ENCODE data around the gene PPP2R3A.

DNA sequence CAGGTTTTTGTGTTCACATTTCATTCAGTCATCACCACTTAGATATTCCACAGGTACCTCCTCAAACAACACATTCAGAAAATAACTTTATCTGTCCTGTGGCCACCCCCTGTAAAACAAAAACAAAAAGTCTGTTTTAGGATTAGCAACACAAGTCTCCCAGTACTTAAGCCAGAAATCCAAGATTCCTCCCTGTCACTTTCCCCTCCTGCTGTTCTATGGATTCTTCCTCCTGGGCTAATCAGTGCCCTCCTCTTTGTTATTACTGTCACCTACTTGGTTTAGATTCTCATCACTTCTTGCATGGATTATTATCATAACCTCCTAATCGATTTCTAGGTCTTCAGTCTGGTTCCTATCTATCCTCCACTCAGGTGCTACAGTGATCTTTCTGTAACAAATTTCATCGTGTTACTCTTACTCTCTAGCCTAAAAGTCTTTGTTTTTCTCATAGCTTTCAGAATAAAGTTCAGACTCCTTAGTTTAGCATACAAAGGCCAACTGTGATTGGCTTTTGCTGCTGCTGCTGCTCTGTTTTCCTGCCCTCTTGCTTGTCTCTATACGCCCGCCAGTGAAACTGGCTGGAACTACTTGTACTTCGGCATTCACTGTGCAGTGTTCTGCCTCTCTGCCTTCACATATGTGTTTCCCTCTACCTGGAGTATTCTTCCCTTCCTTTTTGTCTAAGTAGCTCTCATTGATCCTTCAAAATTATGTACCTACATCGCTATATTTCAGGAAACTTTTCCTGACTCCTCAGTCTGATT lies 32.2 kb downstream of the PPP2R3A start:
- TF ChIP-seq, protein P1, sequence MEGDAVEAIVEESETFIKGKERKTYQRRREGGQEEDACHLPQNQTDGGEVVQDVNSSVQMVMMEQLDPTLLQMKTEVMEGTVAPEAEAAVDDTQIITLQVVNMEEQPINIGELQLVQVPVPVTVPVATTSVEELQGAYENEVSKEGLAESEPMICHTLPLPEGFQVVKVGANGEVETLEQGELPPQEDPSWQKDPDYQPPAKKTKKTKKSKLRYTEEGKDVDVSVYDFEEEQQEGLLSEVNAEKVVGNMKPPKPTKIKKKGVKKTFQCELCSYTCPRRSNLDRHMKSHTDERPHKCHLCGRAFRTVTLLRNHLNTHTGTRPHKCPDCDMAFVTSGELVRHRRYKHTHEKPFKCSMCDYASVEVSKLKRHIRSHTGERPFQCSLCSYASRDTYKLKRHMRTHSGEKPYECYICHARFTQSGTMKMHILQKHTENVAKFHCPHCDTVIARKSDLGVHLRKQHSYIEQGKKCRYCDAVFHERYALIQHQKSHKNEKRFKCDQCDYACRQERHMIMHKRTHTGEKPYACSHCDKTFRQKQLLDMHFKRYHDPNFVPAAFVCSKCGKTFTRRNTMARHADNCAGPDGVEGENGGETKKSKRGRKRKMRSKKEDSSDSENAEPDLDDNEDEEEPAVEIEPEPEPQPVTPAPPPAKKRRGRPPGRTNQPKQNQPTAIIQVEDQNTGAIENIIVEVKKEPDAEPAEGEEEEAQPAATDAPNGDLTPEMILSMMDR (conservative IDR thresholded peaks at IDR 0.05 in 1 of 2, IDR thresholded peaks at IDR 0.05 in 1 of 2; ENCODE audit: low read depth in 1 of 2, low read length in 2 of 2): no peak
- no peak for TF ChIP-seq EZH2 (IDR thresholded peaks at IDR 0.05; ENCODE audit: low read length, missing control alignments)

Measured in fibroblast of lung (primary cell).